Measurements from ENCODE around the gene C1orf167.

GRCh38 chr1:11799896-11800295 is 37.9 kb downstream of the C1orf167 start:
- no peak for TF ChIP-seq POLR2A (IDR thresholded peaks at IDR 0.05)
- no peak for TF ChIP-seq CTCF (IDR thresholded peaks at IDR 0.05 in 4 of 5, conservative IDR thresholded peaks at IDR 0.05 in 1 of 5)

All from gastrocnemius medialis (tissue), 4 donors.